Smooth muscle cell (in vitro differentiated cells): ENCODE data around the gene DNAJA4. TPM values are rescaled to one million over a fixed set of nuclear protein-coding genes. Genes with fewer than 3 reads are reported as not detected.

Experiments
- DNase-seq: peaks from one replicate; lab custom pipeline; 2025; ENCODE audit not compliant: unreplicated experiment; lab: John Stamatoyannopoulos, UW
- H2AFZ ChIP-seq: fragments of 200-600 bp; sonication (generic); 2 replicates; pipeline ENCODE4 v1.6.0; 2016; ENCODE audit warnings: antibody characterized with exemption, low read depth, mild to moderate bottlenecking
- H3F3A ChIP-seq: fragments of 200-600 bp; sonication (generic); 2 replicates; pipeline ENCODE4 v1.6.0; 2017; ENCODE audit warnings: antibody characterized with exemption, low read depth
- H3K27ac ChIP-seq: fragments of 200-600 bp; sonication (generic); 2 replicates; pipeline ENCODE4 v1.5.1; 2016; ENCODE audit warnings: low read depth, mild to moderate bottlenecking
- H3K27me3 ChIP-seq: fragments of 200-600 bp; sonication (generic); 2 replicates; pipeline ENCODE4 v1.6.1; 2016; ENCODE audit warnings: low read depth, mild to moderate bottlenecking
- H3K36me3 ChIP-seq: fragments of 200-600 bp; sonication (generic); 2 replicates; pipeline ENCODE4 v1.5.1; 2016; ENCODE audit warnings: low read depth
- H3K4me1 ChIP-seq: fragments of 200-600 bp; sonication (generic); 2 replicates; pipeline ENCODE4 v1.5.1; 2016; ENCODE audit warnings: low read depth
- H3K4me2 ChIP-seq: fragments of 200-600 bp; sonication (generic); 2 replicates; pipeline ENCODE4 v1.6.0; 2016; ENCODE audit warnings: mild to moderate bottlenecking
- H3K4me3 ChIP-seq: fragments of 200-600 bp; sonication (generic); 2 replicates; pipeline ENCODE4 v1.5.1; 2016; ENCODE audit warnings: mild to moderate bottlenecking
- H3K79me2 ChIP-seq: fragments of 200-600 bp; sonication (generic); 2 replicates; pipeline ENCODE4 v1.6.0; 2016; ENCODE audit warnings: low read depth, mild to moderate bottlenecking
- H3K9ac ChIP-seq: fragments of 200-600 bp; sonication (generic); 2 replicates; pipeline ENCODE4 v1.6.0; 2016; ENCODE audit warnings: low read depth
- H3K9me3 ChIP-seq: fragments of 200-600 bp; sonication (generic); replicated peaks from 2 replicates; pipeline ENCODE4 v1.5.1; 2016; ENCODE audit warnings: low read depth
- H4K20me1 ChIP-seq: fragments of 200-600 bp; sonication (generic); 2 replicates; pipeline ENCODE4 v1.6.0; 2016; ENCODE audit warnings: low read depth
- CTCF ChIP-seq: fragments of 200-600 bp; sonication (generic); IDR thresholded peaks from 2 replicates; pipeline ENCODE4 v1.5.1; 2017; ENCODE audit warnings: borderline replicate concordance, mild to moderate bottlenecking, antibody characterized with exemption; ENCODE audit not compliant: insufficient read depth, poor library complexity, severe bottlenecking
- WGBS: methylation state at CpG from one replicate; pipeline ENCODE4 v1.1.7; 2016; ENCODE audit warnings: low lambda C conversion rate; 5-methylcytosine and 5-hydroxymethylcytosine counted together
- polyA plus RNA-seq: library from polyadenylated mRNA; unstranded; fragments of >200 nt; fragmentation: Nextera tagmentation; extraction: Ambion mirVana; gene quantifications from 2 replicates; pipeline ENCODE4 v1.2.1, GENCODE V29; 2016
- total RNA-seq: library from RNA; depleted of rRNA; stranded (reverse); fragments of >200 nt; gene quantifications from 2 replicates; pipeline ENCODE4 v1.2.3, GENCODE V29; 2014

Gene DNAJA4
- total and polyA plus RNA-seq, 2 experiments from 2014 or later = 2.7 to 4.0 TPM

- Histone ChIP-seq H4K20me1 (no peaks in the 10 kb centered on the region), H3K79me2 (no peaks in the 10 kb centered on the region), H3K4me2 (no peak overlapping the region), H3F3A (no peaks in the 10 kb centered on the region), H3K36me3 (no peaks in the 10 kb centered on the region), H3K27ac (no peak overlapping the region), H3K4me3 (no peak overlapping the region), H3K9ac (no peak overlapping the region), H3K9me3 (no peaks in the 10 kb centered on the region), H2AFZ (peak overlapping the region; percentile 21), H3K4me1 (peaks cover 21% of the 10 kb centered on the region), H3K27me3 (no peaks in the 10 kb centered on the region)
- WGBS = 93% methylated on average over 19 of the region's 19 CpGs
- DNase-seq = no peak
- no peak for TF ChIP-seq CTCF
These were observed 58.6 kb downstream of the DNAJA4 start for GRCh38 chr15:78322724-78323521.

GRCh38 chr15:78323693-78324092 lies 59.3 kb downstream of the DNAJA4 start:
- Histone ChIP-seq H3K4me1 (peaks cover 21% of the 10 kb centered on the region), H3K4me3 (no peak overlapping the region), H3K27me3 (no peaks in the 10 kb centered on the region), H4K20me1 (no peaks in the 10 kb centered on the region), H3K79me2 (no peaks in the 10 kb centered on the region), H3F3A (no peaks in the 10 kb centered on the region), H3K27ac (no peak overlapping the region), H3K36me3 (no peaks in the 10 kb centered on the region), H3K9me3 (no peaks in the 10 kb centered on the region), H2AFZ (no peak overlapping the region), H3K4me2 (no peak overlapping the region), H3K9ac (no peak overlapping the region)
- TF ChIP-seq CTCF = no peak
- 95% methylated on average over 7 of the region's 7 CpGs for WGBS
- DNase-seq = no peak

GRCh38 chr15:78324144-78324543 lies 59.8 kb downstream of the DNAJA4 start:
- Histone ChIP-seq H3K27me3 (no peaks in the 10 kb centered on the region), H3K9ac (no peak overlapping the region), H3K4me2 (no peak overlapping the region), H3K9me3 (no peaks in the 10 kb centered on the region), H3F3A (no peaks in the 10 kb centered on the region), H3K4me3 (no peak overlapping the region), H2AFZ (no peak overlapping the region), H3K79me2 (no peaks in the 10 kb centered on the region), H3K4me1 (peaks cover 21% of the 10 kb centered on the region), H3K36me3 (no peaks in the 10 kb centered on the region), H3K27ac (no peak overlapping the region), H4K20me1 (no peaks in the 10 kb centered on the region)
- WGBS = 90% methylated on average over 5 of the region's 5 CpGs
- DNase-seq = no peak
- no peak for TF ChIP-seq CTCF
